ENCODE results near the gene AKNA. TPM values are rescaled to one million over a fixed set of nuclear protein-coding genes. Genes with fewer than 3 reads are reported as not detected.

AKNA gene
- total RNA-seq, 1 donor from 2014 or later = 14.0 TPM

- Mint-ChIP-seq H3K27me3 (no peaks in the 10 kb centered on the region), H3K4me1 (ENCODE audit: unreplicated experiment) (peaks cover 17% of the 10 kb centered on the region), H3K9me3 (no peaks in the 10 kb centered on the region), H3K27ac (no peak overlapping the region), H3K36me3 (peaks cover 3% of the 10 kb centered on the region), H3K4me3 (no peak overlapping the region)
- TF ChIP-seq CTCF (conservative IDR thresholded peaks at IDR 0.05) = no peak
- no peak for DNase-seq (ENCODE audit: extremely low spot score, unreplicated experiment)
Measured at GRCh38 chr9:114411452-114411851, 23.7 kb upstream of the AKNA start.

- Mint-ChIP-seq H3K27ac (no peak overlapping the region), H3K4me1 (ENCODE audit: unreplicated experiment) (peaks cover 14% of the 10 kb centered on the region), H3K4me3 (no peak overlapping the region), H3K9me3 (no peaks in the 10 kb centered on the region), H3K36me3 (peaks cover 3% of the 10 kb centered on the region), H3K27me3 (no peaks in the 10 kb centered on the region)
- TF ChIP-seq CTCF (conservative IDR thresholded peaks at IDR 0.05) = no peak
- no peak for DNase-seq (ENCODE audit: extremely low spot score, unreplicated experiment)
Measured at GRCh38 chr9:114410910-114411309, 23.1 kb upstream of the AKNA start.

- Mint-ChIP-seq H3K27ac (no peak overlapping the region), H3K9me3 (no peaks in the 10 kb centered on the region), H3K27me3 (no peaks in the 10 kb centered on the region), H3K36me3 (peaks cover 3% of the 10 kb centered on the region), H3K4me1 (ENCODE audit: unreplicated experiment) (peaks cover 13% of the 10 kb centered on the region), H3K4me3 (no peak overlapping the region)
- TF ChIP-seq CTCF (conservative IDR thresholded peaks at IDR 0.05) = no peak
- no peak for DNase-seq (ENCODE audit: extremely low spot score, unreplicated experiment)
Measured at GRCh38 chr9:114409842-114410241, 22.1 kb upstream of the AKNA start.

- no peak for DNase-seq (ENCODE audit: extremely low spot score, unreplicated experiment)
- Mint-ChIP-seq H3K27ac (no peak overlapping the region), H3K9me3 (no peaks in the 10 kb centered on the region), H3K27me3 (no peaks in the 10 kb centered on the region), H3K36me3 (peaks cover 3% of the 10 kb centered on the region), H3K4me1 (ENCODE audit: unreplicated experiment) (peaks cover 13% of the 10 kb centered on the region), H3K4me3 (no peak overlapping the region)
- TF ChIP-seq CTCF (conservative IDR thresholded peaks at IDR 0.05) = no peak
Measured at GRCh38 chr9:114409103-114409780, 21.5 kb upstream of the AKNA start.

GRCh38 chr9:114408645-114409044 is 20.9 kb upstream of the AKNA start:
- DNase-seq (ENCODE audit: extremely low spot score, unreplicated experiment) = no peak
- H3K4me1 Mint-ChIP-seq (ENCODE audit: unreplicated experiment) = peaks cover 13% of the 10 kb centered on the region
- H3K27ac Mint-ChIP-seq = no peak overlapping the region
- no peaks in the 10 kb centered on the region for H3K9me3 Mint-ChIP-seq
- no peak for TF ChIP-seq CTCF (conservative IDR thresholded peaks at IDR 0.05)
- no peak overlapping the region for H3K4me3 Mint-ChIP-seq
- peaks cover 3% of the 10 kb centered on the region for H3K36me3 Mint-ChIP-seq
- H3K27me3 Mint-ChIP-seq = no peaks in the 10 kb centered on the region

Data from type B pancreatic cell (in vitro differentiated cells).